HG03442 (cell line): ENCODE data around the gene PXDN.
"Not testable (repeated sequence)": the region's sequence is repeated elsewhere in the genome, so short reads cannot be mapped to it uniquely, and the experiment has no call there.

ENCODE experiments used
- ATAC-seq: cut with Tn5 transposase; IDR thresholded peaks from one replicate; pipeline ENCODE4 v1.9.1; 2021; ENCODE audit warnings: mild to moderate bottlenecking, moderate library complexity; ENCODE audit not compliant: unreplicated experiment

PXDN gene

DNA sequence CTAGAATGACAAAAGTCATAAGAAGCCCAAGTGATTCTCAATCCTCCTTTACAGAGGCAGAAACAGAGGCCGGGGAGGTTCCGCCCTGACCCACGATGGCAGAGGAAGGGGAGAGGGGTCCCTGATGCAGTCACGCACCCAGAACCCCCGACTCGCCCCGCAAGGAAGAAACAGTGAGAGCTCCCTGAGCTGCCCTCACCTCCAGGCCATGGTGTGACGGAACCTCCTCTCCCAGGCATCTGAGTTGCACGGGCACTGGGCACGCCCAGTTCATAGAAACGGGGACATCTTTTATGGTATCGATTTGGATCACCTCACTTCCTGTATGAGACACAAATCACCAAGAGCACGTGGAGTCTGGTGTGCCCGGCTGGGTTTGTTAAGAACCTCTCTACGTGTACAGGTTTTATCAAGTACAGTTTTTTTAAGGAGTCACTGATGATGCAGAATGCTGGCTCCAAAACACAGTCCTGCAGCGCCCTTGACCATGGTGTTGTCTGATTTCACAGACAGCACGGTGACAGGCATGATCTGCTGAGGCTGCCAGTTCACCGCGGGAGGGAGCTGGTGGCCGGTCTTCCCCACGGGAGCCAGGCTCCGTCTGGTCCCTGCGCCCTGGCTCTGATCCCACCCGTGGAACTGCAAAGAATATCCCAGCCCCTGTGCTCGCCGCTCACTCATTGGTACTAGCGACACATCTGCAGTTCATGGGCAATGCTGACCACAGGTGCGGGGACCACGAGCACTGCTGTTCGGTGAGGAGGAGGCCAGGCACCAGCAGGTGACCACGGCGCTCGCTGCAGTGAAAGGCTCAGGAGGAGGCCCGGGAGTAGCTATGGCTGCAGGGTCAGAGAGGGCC lies 35.6 kb downstream of the PXDN start:
- no peak for ATAC-seq

GRCh38 chr2:1707771-1708418 lies 36.4 kb downstream of the PXDN start:
- no peak for ATAC-seq

GRCh38 chr2:1706089-1706841 lies 38.0 kb downstream of the PXDN start:
- not testable (repeated sequence) for ATAC-seq

DNA sequence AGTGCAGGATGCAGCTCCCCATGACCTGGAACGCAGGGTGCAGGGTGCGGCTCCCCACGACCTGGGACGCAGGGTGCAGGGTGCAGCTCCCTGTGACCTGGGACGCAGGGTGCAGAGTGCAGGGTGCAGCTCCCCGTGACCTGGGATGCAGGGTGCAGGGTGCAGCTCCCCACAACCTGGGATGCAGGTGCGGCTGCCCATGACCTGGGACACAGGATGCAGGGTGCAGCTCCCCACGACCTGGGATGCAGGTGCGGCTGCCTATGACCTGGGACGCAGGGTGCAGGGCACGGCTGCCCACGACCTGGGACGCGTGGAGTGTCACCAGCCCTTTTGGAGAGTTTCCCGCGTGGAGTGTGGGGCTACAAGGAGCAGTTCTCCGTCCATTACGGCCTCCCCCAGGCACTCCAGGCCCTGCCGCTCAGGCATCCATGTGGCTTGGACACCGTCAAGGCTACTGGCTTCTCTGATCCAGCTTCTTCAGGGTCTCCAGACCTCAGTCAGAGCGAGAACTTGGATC lies 38.7 kb downstream of the PXDN start:
- no peak for ATAC-seq

GRCh38 chr2:1704631-1705556 lies 39.4 kb downstream of the PXDN start:
- ATAC-seq = no peak

GRCh38 chr2:1702186-1702565 lies 42.1 kb downstream of the PXDN start:
- no peak for ATAC-seq

DNA sequence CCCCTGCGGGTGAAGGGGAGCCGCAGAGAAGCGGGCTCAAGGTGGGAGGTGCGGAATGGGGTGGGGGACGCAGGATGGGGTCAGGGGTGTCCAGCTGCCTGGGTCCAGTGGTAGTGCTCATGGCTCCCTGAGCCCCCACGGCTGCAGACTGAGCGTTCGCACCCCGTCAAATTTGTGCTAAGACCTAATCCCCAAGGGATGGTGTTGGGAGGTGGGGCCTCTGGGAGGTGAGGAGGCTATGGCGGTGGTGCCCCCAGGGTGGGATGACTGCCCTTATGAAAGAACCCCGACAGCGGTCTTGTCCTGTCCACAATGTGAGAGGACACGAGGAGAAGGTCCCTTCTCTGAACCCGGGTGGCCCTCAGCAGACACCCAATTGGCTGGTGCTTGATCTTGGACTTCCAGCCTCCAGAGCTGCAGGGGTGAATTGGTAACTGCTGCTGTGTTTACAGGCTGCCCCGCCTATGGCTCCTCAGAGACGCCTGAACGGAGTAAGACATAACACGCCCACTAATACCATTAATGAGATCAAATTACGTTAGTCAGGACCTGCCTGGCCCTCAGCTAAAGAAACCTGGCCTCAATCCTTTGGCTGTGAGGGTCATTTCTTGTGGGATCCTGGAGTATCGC lies 42.6 kb downstream of the PXDN start:
- ATAC-seq = no peak

DNA sequence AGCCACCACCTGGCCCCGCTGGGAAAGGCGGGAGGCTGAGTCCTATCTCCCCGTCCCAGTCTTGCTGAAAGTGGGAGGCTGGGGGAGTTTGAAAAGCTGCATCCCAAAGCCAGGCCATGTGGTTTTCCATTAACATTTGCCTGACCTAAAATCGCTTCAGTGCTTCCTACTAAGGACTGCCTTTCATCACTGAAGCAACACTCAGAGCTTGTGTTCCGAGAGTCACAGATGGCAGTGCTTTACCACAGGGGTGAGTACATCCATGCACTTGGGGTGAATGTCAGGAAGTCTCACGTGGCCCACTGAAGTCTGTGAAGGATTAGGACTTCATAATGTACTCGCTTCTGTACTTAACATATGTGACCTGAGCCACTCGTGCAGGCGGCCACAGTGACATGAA lies 43.3 kb downstream of the PXDN start:
- no peak for ATAC-seq

DNA sequence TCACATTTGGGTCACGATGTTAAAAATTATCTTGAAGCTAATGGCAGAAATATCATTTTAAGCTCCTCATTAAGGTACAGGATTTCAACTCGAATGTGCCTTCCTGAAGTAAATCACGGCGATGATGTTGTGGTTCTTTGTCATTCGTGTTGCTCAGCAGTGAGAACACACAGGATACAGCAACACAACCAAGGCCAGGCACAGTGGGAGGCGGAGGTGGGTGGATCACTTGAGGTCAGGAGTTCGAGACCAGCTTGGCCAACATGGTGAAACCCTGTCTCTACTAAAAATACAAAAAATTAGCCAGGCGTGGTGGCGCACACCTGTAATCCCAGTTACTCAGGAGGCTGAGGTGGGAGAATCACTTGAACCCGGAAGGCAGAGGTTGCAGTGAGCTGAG lies 43.9 kb downstream of the PXDN start:
- ATAC-seq = not testable (repeated sequence)

DNA sequence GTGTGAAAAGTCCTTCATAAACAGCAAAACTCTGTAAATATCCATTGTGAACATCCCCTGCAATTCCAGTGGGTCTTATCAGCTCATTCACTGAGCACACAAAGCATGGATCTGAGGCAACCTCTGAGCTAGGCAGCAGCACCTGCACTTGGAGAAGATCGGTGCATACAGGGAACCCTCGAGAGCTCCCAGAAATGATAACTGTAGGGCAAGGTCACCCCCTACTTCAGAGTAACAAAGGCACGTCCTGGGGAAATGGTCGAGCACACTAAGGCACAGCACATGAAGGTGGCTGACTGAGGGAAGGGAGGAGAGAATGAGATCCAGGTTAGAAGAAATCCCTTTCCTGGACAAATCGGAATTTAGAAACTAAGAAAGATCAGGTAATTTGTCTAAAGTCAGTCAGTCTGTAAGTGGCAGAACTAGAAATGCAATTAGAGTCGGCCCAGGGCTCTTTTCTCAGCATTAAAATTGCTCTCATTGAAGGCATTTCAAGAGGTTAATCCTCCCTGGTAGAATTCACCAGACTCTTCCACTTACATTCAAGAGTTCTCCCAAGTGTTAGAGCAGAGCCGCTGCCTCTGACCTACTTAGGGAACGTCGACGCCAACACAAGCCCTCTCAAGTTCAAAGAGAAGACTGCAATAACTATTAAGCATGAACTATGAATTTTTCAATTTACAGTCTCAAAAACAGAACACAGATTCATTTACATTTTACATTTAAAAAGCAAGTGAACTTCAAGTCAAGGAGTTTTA lies 45.9 kb downstream of the PXDN start:
- ATAC-seq = no peak

GRCh38 chr2:1697601-1698000 lies 46.7 kb downstream of the PXDN start:
- no peak for ATAC-seq

DNA sequence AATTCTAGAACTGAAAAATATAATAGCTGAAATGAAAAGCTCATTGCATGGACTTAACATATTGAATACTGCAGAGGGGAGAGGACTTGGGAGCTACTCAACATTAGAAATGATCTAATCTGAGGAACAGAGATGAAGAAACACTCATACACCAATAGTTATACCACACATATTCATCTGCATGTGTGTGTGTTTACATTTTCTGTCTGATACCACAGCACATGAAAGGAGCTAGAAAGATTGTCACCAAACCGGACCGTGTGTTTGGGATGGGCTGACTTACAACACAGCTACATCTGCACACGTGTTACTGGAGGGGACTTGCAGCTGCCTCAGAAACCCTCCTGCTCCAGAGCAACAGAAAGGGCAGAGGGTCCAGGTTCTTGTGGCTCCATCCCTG lies 47.8 kb downstream of the PXDN start:
- ATAC-seq = no peak

DNA sequence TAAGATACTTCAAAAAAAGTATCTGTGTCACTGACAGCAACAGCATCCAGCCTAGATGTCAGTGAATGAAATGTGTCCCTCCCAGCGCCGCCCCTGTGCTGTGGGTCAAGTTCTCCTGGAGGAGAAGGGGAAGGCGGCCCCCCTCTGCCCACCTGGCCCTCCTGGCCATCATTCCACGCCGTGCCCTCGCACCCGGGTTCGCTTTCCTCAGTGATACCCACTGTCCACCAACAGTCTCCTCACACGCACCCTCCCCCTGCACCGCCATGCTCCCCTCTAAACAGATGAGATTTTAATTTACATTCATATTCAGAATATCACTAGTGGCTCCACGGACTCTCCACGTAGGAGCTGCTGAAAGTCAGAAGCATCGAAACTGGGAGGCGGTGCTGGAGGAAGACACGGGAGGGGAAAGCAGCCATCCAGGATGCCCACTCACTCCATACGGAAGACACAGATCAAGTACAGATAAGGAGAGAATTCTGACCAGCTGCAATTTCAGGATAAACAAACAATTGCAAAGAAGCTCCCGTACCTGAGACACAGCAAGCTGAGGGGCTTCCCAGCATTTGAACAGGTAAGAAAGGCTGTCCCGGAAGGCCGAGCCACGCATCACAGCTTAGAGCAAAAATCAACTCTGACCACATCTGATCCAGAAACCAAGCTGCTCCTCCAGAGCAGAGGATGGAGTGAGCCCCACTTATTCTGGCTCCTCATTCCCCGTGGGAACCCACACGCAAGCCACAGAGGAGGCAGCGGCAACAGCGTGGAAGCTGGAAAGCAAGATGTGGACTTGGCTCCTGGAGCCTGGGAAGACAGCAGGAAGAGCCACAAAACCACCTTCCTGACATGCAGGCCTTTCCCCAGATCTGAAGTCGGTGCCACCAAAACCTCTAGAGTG lies 49.7 kb downstream of the PXDN start:
- no peak for ATAC-seq

GRCh38 chr2:1693723-1694122 lies 50.6 kb downstream of the PXDN start:
- no peak for ATAC-seq

DNA sequence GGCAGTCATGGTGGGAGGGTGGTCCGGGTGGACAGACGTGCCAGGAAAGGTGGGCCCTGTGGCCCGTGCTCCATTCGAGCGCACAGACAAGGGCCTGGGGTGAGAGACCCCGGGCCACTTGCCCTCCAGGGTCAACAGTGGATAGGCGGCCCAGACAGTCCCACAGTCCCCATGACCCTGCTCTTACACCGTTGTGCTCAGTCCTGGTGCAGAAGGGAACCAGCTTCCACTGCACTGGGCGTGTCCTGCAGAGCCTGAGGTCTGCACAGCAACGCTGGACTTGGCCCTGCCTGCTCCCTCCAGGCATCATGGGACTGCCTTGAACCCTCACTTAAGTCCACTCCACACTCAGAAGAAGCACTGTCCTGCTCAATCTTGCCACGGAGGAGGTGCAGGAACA lies 52.0 kb downstream of the PXDN start:
- no peak for ATAC-seq

DNA sequence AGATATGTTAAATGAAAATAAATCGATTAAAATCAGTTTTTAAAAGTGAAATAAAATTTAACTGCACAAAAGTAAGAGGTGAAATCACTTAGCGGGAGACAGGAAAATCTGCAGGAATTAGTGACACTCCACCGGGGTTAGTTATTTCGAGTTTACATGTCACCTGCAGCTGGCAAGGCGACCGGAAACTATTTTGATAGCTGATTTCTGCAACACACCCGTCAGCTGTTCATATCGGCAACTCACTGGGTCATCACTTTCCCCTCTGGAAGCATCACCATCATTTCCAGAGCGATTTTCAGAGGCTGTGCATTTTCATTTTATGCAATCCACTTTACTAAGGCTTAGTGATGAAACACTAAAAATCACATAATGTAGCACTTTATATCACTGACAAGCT lies 52.9 kb downstream of the PXDN start:
- no peak for ATAC-seq

DNA sequence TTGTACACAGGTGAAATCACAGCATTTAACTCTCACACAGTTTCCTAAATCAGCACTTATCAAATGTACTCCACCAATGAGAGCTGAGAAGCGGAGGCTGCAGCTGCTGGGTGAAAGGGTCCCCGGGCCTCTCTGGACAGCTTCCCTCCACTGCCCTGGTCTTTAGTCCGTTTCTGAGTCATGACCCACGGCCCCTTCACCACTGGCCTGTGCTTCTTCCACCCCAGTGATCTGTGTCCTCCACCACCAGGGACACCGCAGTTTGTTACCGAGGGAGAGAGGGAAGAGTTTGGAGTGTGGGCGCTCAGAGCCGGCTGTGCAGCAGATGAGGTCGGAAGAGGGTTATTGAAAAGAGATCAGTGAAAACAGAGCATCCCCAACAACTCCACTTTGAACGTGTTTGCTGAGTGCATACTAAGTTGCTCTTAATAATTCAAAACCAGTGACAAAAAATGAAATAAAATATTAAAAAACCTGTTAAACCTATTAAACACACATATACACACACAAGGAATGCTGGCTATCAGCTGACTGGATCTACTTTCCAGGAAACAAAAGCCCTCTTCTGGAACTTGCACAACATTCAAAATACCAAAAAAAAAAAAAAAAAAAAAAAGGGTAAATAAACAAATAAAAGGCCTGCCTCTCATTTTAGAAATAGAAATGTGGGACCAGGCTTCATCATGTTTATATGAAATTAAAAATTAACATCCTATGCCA lies 54.1 kb downstream of the PXDN start:
- ATAC-seq = no peak

DNA sequence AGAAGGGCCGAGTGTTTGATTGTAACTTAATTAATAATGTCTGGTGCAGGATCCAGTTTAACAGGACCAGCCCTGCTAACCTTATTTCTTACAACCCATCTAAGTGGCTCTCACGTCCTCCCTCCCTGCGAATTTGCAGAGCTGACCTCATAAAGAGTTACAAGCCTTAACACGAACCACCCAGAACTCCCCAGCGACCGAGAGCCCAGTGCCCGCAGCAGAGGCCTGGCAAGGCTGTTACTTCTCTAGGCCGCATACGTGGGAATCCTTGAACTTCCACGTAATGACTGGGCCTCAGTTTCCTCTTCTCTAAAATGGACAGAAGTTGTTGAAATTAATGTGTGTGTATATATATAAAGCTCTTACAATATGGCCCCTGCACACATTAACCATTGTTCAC lies 55.5 kb downstream of the PXDN start:
- ATAC-seq = no peak
